GM12878 (cell line): ENCODE measurements around the gene MYB. TPM values are rescaled to one million over a fixed set of nuclear protein-coding genes. Genes with fewer than 3 reads are reported as not detected.

Source experiments
- ATAC-seq: fragments of 200-7000 bp; cut with Tn5 transposase; 3 replicates; pipeline ENCODE4 v1.9.1; 2020; ENCODE audit warnings: mild to moderate bottlenecking, moderate library complexity
- BruUV-seq: library from RNA; stranded (reverse); fragments of 400-500 nt; replicated peaks from 2 replicates; lab custom pipeline; 2021; lab: Mats Ljungman, UMichigan
- CTCF ChIA-PET: fragments of 300-600 bp; sonication (Branson Sonifier 250); formaldehyde crosslinking; extraction: SDS; loops from one replicate; lab custom pipeline; 2021; ENCODE audit warnings: inconsistent platforms; lab: Yijun Ruan, JAX
- POLR2A ChIA-PET: fragments of 350-600 bp; formaldehyde crosslinking; extraction: SDS; loops from one replicate; lab custom pipeline; 2021; ENCODE audit warnings: inconsistent platforms; lab: Charles Lee
- RAD21 ChIA-PET: fragments of 300-600 bp; sonication (Branson Sonifier 250); formaldehyde crosslinking; loops from one replicate; lab custom pipeline; 2023; ENCODE audit warnings: antibody characterized with exemption; ENCODE audit not compliant: unreplicated experiment; lab: Charles Lee
- SMC1A ChIA-PET: fragments of 300-600 bp; sonication (Branson Sonifier 250); formaldehyde crosslinking; loops from one replicate; lab custom pipeline; 2023; ENCODE audit not compliant: unreplicated experiment, uncharacterized antibody; lab: Charles Lee
- DNase-seq: peaks from one replicate; pipeline ENCODE4 v3.0.0-alpha.2; 2011; ENCODE audit warnings: low read depth, low spot score
- FAIRE-seq: peaks from 3 replicates; lab custom pipeline; 2011; peaks lifted over from hg19 to GRCh38; lab: Jason Lieb, UNC
- H2AFZ ChIP-seq: 2 replicates; pipeline ENCODE4 v1.6.0; 2011; ENCODE audit warnings: low read depth, low read length, control low read depth; ENCODE audit not compliant: control insufficient read depth
- H3K27ac ChIP-seq: 2 replicates; pipeline ENCODE4 v1.5.1; 2011; ENCODE audit warnings: control low read depth; ENCODE audit not compliant: control insufficient read depth, insufficient read depth
- H3K27me3 ChIP-seq, 2 experiments: replicated peaks in 1 of 2; 2 replicates each; pipeline versions ENCODE4 v1.6.0 to v1.6.1; 2011; ENCODE audit warnings: low read length in 1 of 2; ENCODE audit not compliant: control insufficient read depth in 2 of 2, insufficient read depth in 2 of 2
- H3K36me3 ChIP-seq, 2 experiments: 2 replicates each; pipeline ENCODE4 v1.5.1; 2011; ENCODE audit warnings: low read length in 1 of 2; ENCODE audit not compliant: control insufficient read depth in 2 of 2, insufficient read depth in 2 of 2
- H3K4me1 ChIP-seq: 2 replicates; pipeline ENCODE4 v1.6.1; 2011; ENCODE audit warnings: mild to moderate bottlenecking, low read length, moderate library complexity, mixed read lengths; ENCODE audit not compliant: control insufficient read depth, insufficient read depth
- H3K4me2 ChIP-seq: 2 replicates; pipeline ENCODE4 v1.6.0; 2011; ENCODE audit warnings: control low read depth; ENCODE audit not compliant: control insufficient read depth, insufficient read depth
- H3K4me3 ChIP-seq: fragments of 200-600 bp; sonication (generic); 2 replicates; pipeline ENCODE4 v1.5.1; 2016
- H3K79me2 ChIP-seq: 2 replicates; pipeline ENCODE4 v1.6.0; 2011; ENCODE audit warnings: low read length; ENCODE audit not compliant: control insufficient read depth, insufficient read depth
- H3K9ac ChIP-seq: 2 replicates; pipeline ENCODE4 v1.8.0; 2011; ENCODE audit warnings: low read length, control low read depth, mixed read lengths; ENCODE audit not compliant: control insufficient read depth, insufficient read depth
- H3K9me3 ChIP-seq: replicated peaks from 3 replicates; pipeline ENCODE4 v1.5.1; 2011; ENCODE audit warnings: mild to moderate bottlenecking, low read length; ENCODE audit not compliant: control insufficient read depth, insufficient read depth
- H4K20me1 ChIP-seq: 2 replicates; pipeline ENCODE4 v1.6.0; 2011; ENCODE audit not compliant: control insufficient read depth, insufficient read depth
- RELA ChIP-seq: fragments of 450-650 bp; IDR thresholded peaks from 2 replicates; pipeline ENCODE4 v1.8.0; 2014; ENCODE audit warnings: borderline replicate concordance; ENCODE audit not compliant: partially characterized antibody
- SPI1 ChIP-seq: IDR thresholded peaks from 2 replicates; pipeline ENCODE4 v1.6.1; 2011; ENCODE audit warnings: low read depth, mild to moderate bottlenecking, low read length, moderate library complexity, borderline replicate concordance; ENCODE audit not compliant: insufficient read depth
- SREBF1 ChIP-seq: IDR thresholded peaks from 2 replicates; pipeline ENCODE4 v1.6.1; 2012; ENCODE audit warnings: mild to moderate bottlenecking, low read length
- WGBS: methylation state at CpG from one replicate; pipeline ENCODE4 v1.1.6; 2016; ENCODE audit warnings: low lambda C conversion rate; ENCODE audit not compliant: insufficient replicate concordance, insufficient coverage; ENCODE audit errors: missing lambda C conversion rate; 5-methylcytosine and 5-hydroxymethylcytosine counted together
- in situ Hi-C: fragments of 300-500 bp; cut with MboI; formaldehyde crosslinking; loops from 9 replicates; pipeline ENCODE4 v1.14.3; 2018; ENCODE audit warnings: mixed read lengths
- intact Hi-C: fragments of 100-400 bp; cut with micrococcal nuclease; formaldehyde crosslinking; loops from one replicate; pipeline ENCODE4 v1.14.2; 2022; ENCODE audit not compliant: unreplicated experiment
- polyA plus RNA-seq, 11 experiments: library from polyadenylated mRNA; depleted of rRNA in 4 of 11; unstranded in 6 of 11; stranded (reverse) in 5 of 11; fragments of >200 nt; fragmentation: Nextera tagmentation in 4 of 11; fragmentation: Illumina TruSeq in 1 of 11; extraction: Ambion mirVana in 4 of 11; extraction: Trizol in 1 of 11; gene quantifications; 1 replicate in 1 of 11; 2 replicates in 10 of 11; pipeline versions ENCODE4 v1.2.1 to v1.2.3, GENCODE V29; 2011 to 2016; ENCODE audit warnings: inconsistent platforms in 2 of 11, missing spikeins in 2 of 11, low read depth in 1 of 11
- total RNA-seq, 4 experiments: library from RNA; depleted of rRNA in 3 of 4; stranded (reverse); fragments of >200 nt in 3 of 4; fragmentation: Illumina TruSeq in 1 of 4; extraction: Trizol in 1 of 4; gene quantifications; 2 replicates each; pipeline versions ENCODE4 v1.2.1 to v1.2.3, GENCODE V29; 2013 to 2021
- TF ChIP-seq, protein P1 (sequence below): fragments of 450-650 bp; IDR thresholded peaks from 2 replicates; pipeline ENCODE4 v1.6.1; 2017; ENCODE audit warnings: mild to moderate bottlenecking, low read depth, inconsistent platforms; ENCODE audit not compliant: poor library complexity, severe bottlenecking
- TF ChIP-seq, protein P2 (sequence below): fragments of 150-350 bp; IDR thresholded peaks from 2 replicates; pipeline ENCODE4 v1.6.1; 2014; ENCODE audit warnings: mild to moderate bottlenecking, low read depth, low read length

MYB gene
- total and polyA plus RNA-seq, 10 of the 15 experiments (the other 5 are each of a cell fraction or from before 2014, with no cell fraction given): 7.0 to 29.8 (median 21.5) TPM

DNA sequence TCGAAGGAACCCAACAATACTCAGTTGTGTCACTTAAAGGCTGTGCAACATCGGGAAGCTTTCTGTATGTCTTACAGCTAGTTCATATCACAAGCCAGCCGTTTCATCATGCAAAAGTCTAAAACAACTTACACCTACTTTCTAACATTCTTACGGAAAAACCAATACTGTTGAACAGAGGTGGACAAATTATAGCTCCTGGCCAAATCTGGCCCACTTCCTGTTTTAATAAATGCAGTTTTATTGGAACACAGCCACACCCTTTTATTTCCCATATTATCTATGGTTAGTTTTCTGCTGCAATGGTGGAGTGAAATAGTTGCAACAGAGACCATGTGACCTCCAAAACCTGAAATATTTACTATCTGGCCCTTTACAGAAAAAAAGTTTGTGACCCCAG, 46.6 kb downstream of the MYB start:
- whole genome bisulfite sequencing: 96% methylated on average over 4 of the region's 4 CpGs
- Histone ChIP-seq H3K36me3 (no peaks in the 10 kb centered on the region), H3K9ac (no peak overlapping the region), H3K79me2 (no peaks in the 10 kb centered on the region), H3K4me2 (no peak overlapping the region), H4K20me1 (no peaks in the 10 kb centered on the region), H3K27ac (no peak overlapping the region)
- FAIRE-seq: no peak
- intact Hi-C loops: loop anchor here (1.0 to 5.0 kb wide), 3 partner anchors 44 to 195 kb away; no protein-coding TSS in a partner anchor
- SMC1A ChIA-PET: interaction anchor here (0.7 kb wide), 1 partner anchor 15 kb away, joined by 3 read pairs; no protein-coding TSS in a partner anchor
- TF ChIP-seq SREBF1 (no peak), RELA (no peak), SPI1 (peak; percentile 28; the same call in 1 of the 2 replicates)
- TF ChIP-seq, protein P1, sequence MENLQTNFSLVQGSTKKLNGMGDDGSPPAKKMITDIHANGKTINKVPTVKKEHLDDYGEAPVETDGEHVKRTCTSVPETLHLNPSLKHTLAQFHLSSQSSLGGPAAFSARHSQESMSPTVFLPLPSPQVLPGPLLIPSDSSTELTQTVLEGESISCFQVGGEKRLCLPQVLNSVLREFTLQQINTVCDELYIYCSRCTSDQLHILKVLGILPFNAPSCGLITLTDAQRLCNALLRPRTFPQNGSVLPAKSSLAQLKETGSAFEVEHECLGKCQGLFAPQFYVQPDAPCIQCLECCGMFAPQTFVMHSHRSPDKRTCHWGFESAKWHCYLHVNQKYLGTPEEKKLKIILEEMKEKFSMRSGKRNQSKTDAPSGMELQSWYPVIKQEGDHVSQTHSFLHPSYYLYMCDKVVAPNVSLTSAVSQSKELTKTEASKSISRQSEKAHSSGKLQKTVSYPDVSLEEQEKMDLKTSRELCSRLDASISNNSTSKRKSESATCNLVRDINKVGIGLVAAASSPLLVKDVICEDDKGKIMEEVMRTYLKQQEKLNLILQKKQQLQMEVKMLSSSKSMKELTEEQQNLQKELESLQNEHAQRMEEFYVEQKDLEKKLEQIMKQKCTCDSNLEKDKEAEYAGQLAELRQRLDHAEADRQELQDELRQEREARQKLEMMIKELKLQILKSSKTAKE: no peak
- TF ChIP-seq, protein P2, sequence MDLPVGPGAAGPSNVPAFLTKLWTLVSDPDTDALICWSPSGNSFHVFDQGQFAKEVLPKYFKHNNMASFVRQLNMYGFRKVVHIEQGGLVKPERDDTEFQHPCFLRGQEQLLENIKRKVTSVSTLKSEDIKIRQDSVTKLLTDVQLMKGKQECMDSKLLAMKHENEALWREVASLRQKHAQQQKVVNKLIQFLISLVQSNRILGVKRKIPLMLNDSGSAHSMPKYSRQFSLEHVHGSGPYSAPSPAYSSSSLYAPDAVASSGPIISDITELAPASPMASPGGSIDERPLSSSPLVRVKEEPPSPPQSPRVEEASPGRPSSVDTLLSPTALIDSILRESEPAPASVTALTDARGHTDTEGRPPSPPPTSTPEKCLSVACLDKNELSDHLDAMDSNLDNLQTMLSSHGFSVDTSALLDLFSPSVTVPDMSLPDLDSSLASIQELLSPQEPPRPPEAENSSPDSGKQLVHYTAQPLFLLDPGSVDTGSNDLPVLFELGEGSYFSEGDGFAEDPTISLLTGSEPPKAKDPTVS: no peak
- TF ChIP-seq, all 136 proteins: peak for 1
- Histone ChIP-seq H2AFZ (no peak overlapping the region), H3K9me3 (peaks cover 4% of the 10 kb centered on the region; the same call in 2 of the 3 replicates), H3K4me1 (peaks cover 29% of the 10 kb centered on the region), H3K4me3 (no peak overlapping the region), H3K27me3 (no peaks in the 10 kb centered on the region)
- ChIA-PET RAD21 (interaction anchor here (0.9 to 1.4 kb wide), 2 partner anchors 44 to 85 kb away, joined by 3 read pairs; no protein-coding TSS in a partner anchor), CTCF (interaction anchor here (0.6 kb wide), 2 partner anchors 20 to 42 kb away, joined by 3 read pairs; no protein-coding TSS in a partner anchor), POLR2A (interaction anchor here (0.6 to 1.0 kb wide), 2 partner anchors 206 to 743 kb away, joined by 3 read pairs; no protein-coding TSS in a partner anchor)
- ATAC-seq: no peak
- in situ Hi-C loops: loop anchor here (25.0 kb wide), 1 partner anchor 185 kb away; no protein-coding TSS in a partner anchor
- BruUV-seq: no TSS peak
- no peak for DNase-seq
